Kidney (tissue), 14 donors: Measurements from ENCODE around the gene TERT. TPM values are rescaled to one million over a fixed set of nuclear protein-coding genes. Genes with fewer than 3 reads are reported as not detected.
"Not testable (repeated sequence)": the region's sequence is repeated elsewhere in the genome, so short reads cannot be mapped to it uniquely, and the experiment has no call there.

Experiments used
- DNase-seq, 5 donors: peaks; one replicate each; pipeline ENCODE4 v3.0.0-alpha.2; 2013 to 2020
- FAIRE-seq: peaks from 2 replicates; lab custom pipeline; 2012; peaks lifted over from hg19 to GRCh38; lab: Jason Lieb, UNC
- H3K27ac ChIP-seq, 2 donors: one replicate each; pipeline ENCODE4 v1.7.0; 2013; ENCODE audit warnings: low read depth in 2 of 2, low read length in 2 of 2, inconsistent platforms in 1 of 2
- H3K27me3 ChIP-seq: one replicate; pipeline ENCODE4 v1.7.1; 2013; ENCODE audit warnings: low read length, inconsistent platforms; ENCODE audit not compliant: control insufficient read depth, insufficient read depth
- H3K36me3 ChIP-seq, 3 donors: one replicate each; pipeline versions ENCODE4 v1.7.0 to v1.7.1; 2013; ENCODE audit warnings: low read length in 3 of 3, control low read depth in 1 of 3, inconsistent platforms in 1 of 3; ENCODE audit not compliant: insufficient read depth in 3 of 3, control insufficient read depth in 2 of 3
- H3K4me1 ChIP-seq, 3 donors: one replicate each; pipeline versions ENCODE4 v1.7.0 to v1.7.1; 2013; ENCODE audit warnings: low read length in 3 of 3, inconsistent platforms in 1 of 3, low read depth in 1 of 3; ENCODE audit not compliant: control insufficient read depth in 2 of 3, insufficient read depth in 2 of 3
- H3K4me3 ChIP-seq, 3 donors: one replicate each; pipeline versions ENCODE4 v1.7.0 to v1.8.1; 2013; ENCODE audit warnings: low read length in 3 of 3, control low read depth in 1 of 3, inconsistent platforms in 1 of 3
- H3K9ac ChIP-seq, 3 donors: one replicate each; pipeline versions ENCODE4 v1.7.0 to v1.7.1; 2013; ENCODE audit warnings: low read length in 3 of 3, control low read depth in 1 of 3, inconsistent platforms in 1 of 3
- H3K9me3 ChIP-seq, 3 donors: one replicate each; pipeline versions ENCODE4 v1.7.0 to v1.7.1; 2013; ENCODE audit warnings: low read length in 3 of 3, control low read depth in 1 of 3, inconsistent platforms in 1 of 3; ENCODE audit not compliant: control insufficient read depth in 2 of 3, insufficient read depth in 1 of 3
- CTCF ChIP-seq: IDR thresholded peaks from 3 replicates; pipeline ENCODE4 v1.5.1; 2012; ENCODE audit warnings: mild to moderate bottlenecking, moderate library complexity, borderline replicate concordance; ENCODE audit not compliant: insufficient read depth; ENCODE audit errors: extremely low read depth
- intact Hi-C: fragments of 100-400 bp; cut with DNase I; formaldehyde crosslinking; loops from one replicate; pipeline ENCODE4 v1.11.1; 2022
- polyA plus RNA-seq: library from polyadenylated mRNA; stranded (reverse); fragments of 350-450 nt; fragmentation: Illumina TruSeq; extraction: RNeasy Lipid Tissue Mini Kit (QIAGEN cat#74804); gene quantifications from one replicate; pipeline ENCODE4 v1.2.3, GENCODE V29; 2014; ENCODE audit warnings: low read depth, low replicate concordance; ENCODE audit not compliant: insufficient read depth
- total RNA-seq: library from RNA; stranded (reverse); fragmentation: NEBNext Ultra II Directional; extraction: Animal tissue kit (Norgen Biotek cat#: 25700); gene quantifications from one replicate; pipeline ENCODE4 v1.2.1, GENCODE V29; 2021
- donor health status: control.
- donor health status: control.
- donor health status: control.
- donor health status: control.
- donor health status: control.
- donor health status: DM: yes; HTN: yes; CAD: no.
- donor health status: Normal renal cell carcinoma (clear cell type).

Gene TERT
- total and polyA plus RNA-seq, 2 donors from 2014 or later: 0.91 TPM; not detected in 1

- no peak overlapping the region for H3K27ac ChIP-seq
- no peak overlapping the region for H3K9ac ChIP-seq
- H3K4me1 ChIP-seq: no peaks in the 10 kb centered on the region
- no peaks in the 10 kb centered on the region for H3K27me3 ChIP-seq
- DNase-seq (peak in 2 of 5 donors; percentile 18 to 45), FAIRE-seq (no peak)
- intact Hi-C loops: no loop called here
- H3K4me3 ChIP-seq: no peak overlapping the region
- no peak for TF ChIP-seq CTCF
- H3K36me3 ChIP-seq: peaks cover 5 to 46% (median 23%) of the 10 kb centered on the region in 3 donors
- no peaks in the 10 kb centered on the region for H3K9me3 ChIP-seq
Measured at GRCh38 chr5:1329111-1329579, 34.3 kb upstream of the TERT start.

- H3K9me3 ChIP-seq, FAIRE-seq, H3K9ac ChIP-seq, intact Hi-C loops, H3K27ac ChIP-seq, H3K4me3 ChIP-seq, H3K4me1 ChIP-seq, H3K27me3 ChIP-seq: not testable (repeated sequence)
- peaks cover 4 to 46% (median 27%) of the 10 kb centered on the region in 3 donors for H3K36me3 ChIP-seq
- peak in 2 of 5 donors; percentile 18 to 44 for DNase-seq
Measured at GRCh38 chr5:1328237-1329110, 33.6 kb upstream of the TERT start.

- intact Hi-C loops, H3K9me3 ChIP-seq, H3K27me3 ChIP-seq, H3K4me3 ChIP-seq, H3K4me1 ChIP-seq, H3K27ac ChIP-seq, H3K9ac ChIP-seq, FAIRE-seq: not testable (repeated sequence)
- H3K36me3 ChIP-seq: peaks cover 0 to 38% (median 16%) of the 10 kb centered on the region in 3 donors
- peak in 3 of 5 donors; percentile 26 to 52 (median 27) for DNase-seq
Measured at GRCh38 chr5:1326901-1327756, 32.3 kb upstream of the TERT start.

- H3K9me3 ChIP-seq, H3K27ac ChIP-seq, FAIRE-seq, intact Hi-C loops, H3K4me3 ChIP-seq, H3K9ac ChIP-seq, H3K27me3 ChIP-seq, H3K4me1 ChIP-seq: not testable (repeated sequence)
- H3K36me3 ChIP-seq: peaks cover 0 to 36% (median 17%) of the 10 kb centered on the region in 3 donors
- DNase-seq: peak in 2 of 5 donors; percentile 15 to 18
Measured at GRCh38 chr5:1326532-1326875, 31.6 kb upstream of the TERT start.
